Thyroid gland (tissue), 4 donors: ENCODE results near the gene RGPD8. TPM values are rescaled to one million over a fixed set of nuclear protein-coding genes. Genes with fewer than 3 reads are reported as not detected.

Experiments used
- DNase-seq, 2 donors: peaks; one replicate each; pipeline ENCODE4 v3.0.0-alpha.2; 2019
- H3K27ac ChIP-seq, 3 donors: fragments of 200-600 bp; sonication (generic); 1 replicate in 2 of 3; 2 replicates in 1 of 3; pipeline ENCODE4 v1.5.1; 2016 to 2019; ENCODE audit warnings: mild to moderate bottlenecking in 1 of 3, moderate library complexity in 1 of 3
- H3K27me3 ChIP-seq: fragments of 200-600 bp; sonication (generic); one replicate; pipeline ENCODE4 v1.5.1; 2019
- H3K36me3 ChIP-seq, 2 donors: fragments of 200-600 bp; sonication (generic); one replicate each; pipeline ENCODE4 v1.5.1; 2016 to 2019
- H3K4me1 ChIP-seq, 2 donors: fragments of 200-600 bp; sonication (generic); one replicate each; pipeline ENCODE4 v1.5.1; 2017 to 2019
- H3K4me3 ChIP-seq, 3 donors: fragments of 200-600 bp; sonication (generic); replicated peaks in 1 of 3; 1 replicate in 2 of 3; 2 replicates in 1 of 3; pipeline ENCODE4 v1.5.1; 2016; ENCODE audit warnings: mild to moderate bottlenecking in 1 of 3
- H3K9me3 ChIP-seq: fragments of 200-600 bp; sonication (generic); one replicate; pipeline ENCODE4 v1.5.1; 2017
- POLR2A ChIP-seq, 2 donors: fragments of 450-650 bp; IDR thresholded peaks; one replicate each; pipeline ENCODE4 v1.6.1; 2017; ENCODE audit warnings: antibody characterized with exemption in 2 of 2, mild to moderate bottlenecking in 2 of 2, moderate library complexity in 1 of 2
- WGBS, 2 donors: methylation state at CpG; one replicate each; pipeline ENCODE4 v1.1.5; 2017; 5-methylcytosine and 5-hydroxymethylcytosine counted together
- intact Hi-C: fragments of 100-400 bp; cut with DNase I; formaldehyde crosslinking; loops from one replicate; pipeline ENCODE4 v1.15.1; 2023
- total RNA-seq, 4 donors: library from RNA; depleted of rRNA; stranded (reverse); fragments of >200 nt; gene quantifications; one replicate each; pipeline ENCODE4 v1.2.3, GENCODE V29; 2016
- TF ChIP-seq, protein P1 (sequence below), 6 experiments: fragments of 200-600 bp in 3 of 6; fragments of 450-650 bp in 3 of 6; sonication (generic) in 3 of 6; IDR thresholded peaks; one replicate each; pipeline ENCODE4 v1.5.1; 2016 to 2019; ENCODE audit warnings: antibody characterized with exemption in 6 of 6, mild to moderate bottlenecking in 2 of 6, inconsistent platforms in 1 of 6, moderate library complexity in 1 of 6

Gene RGPD8
- total RNA-seq, 4 donors from 2014 or later = 32.2 to 55.5 (median 45.2) TPM

DNA sequence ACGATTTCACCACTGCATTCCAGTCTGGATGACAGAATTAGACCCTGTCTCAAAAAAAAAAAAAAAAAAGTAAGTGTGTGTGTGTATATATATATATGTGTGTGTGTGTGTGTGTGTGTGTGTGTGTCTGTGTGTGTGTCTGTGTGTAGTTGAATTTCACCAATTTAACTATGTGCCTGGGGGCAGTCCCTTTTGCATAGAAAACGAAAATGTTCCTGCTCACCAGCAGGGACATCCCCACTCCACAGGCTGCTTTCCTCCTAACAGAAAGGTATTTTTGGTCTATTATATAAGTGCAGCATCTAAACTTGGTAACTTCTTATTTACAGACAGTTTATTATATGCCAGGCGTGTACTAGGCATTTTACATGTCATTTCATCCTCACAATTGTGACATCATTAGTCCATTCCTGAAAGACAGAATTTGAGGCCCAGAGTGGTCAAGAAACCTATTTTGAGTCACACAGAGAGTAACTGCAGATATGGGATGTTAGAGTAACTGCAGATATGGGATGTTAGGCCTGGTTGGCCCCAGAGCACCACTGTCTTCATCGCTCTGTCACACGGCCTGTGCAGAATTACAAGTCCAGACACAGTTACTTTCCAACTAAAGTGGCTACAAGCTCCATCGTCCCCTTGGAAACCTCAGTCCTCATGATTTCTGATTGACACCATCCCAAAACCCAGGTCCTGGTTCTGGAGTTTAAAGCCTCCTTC lies 39.3 kb upstream of the RGPD8 start:
- DNase-seq = no peak
- Histone ChIP-seq H3K9me3 (no peaks in the 10 kb centered on the region), H3K4me1 (no peaks in the 10 kb centered on the region), H3K27me3 (no peaks in the 10 kb centered on the region), H3K27ac (no peak overlapping the region), H3K4me3 (no peak overlapping the region), H3K36me3 (no peaks in the 10 kb centered on the region)
- TF ChIP-seq, protein P1, sequence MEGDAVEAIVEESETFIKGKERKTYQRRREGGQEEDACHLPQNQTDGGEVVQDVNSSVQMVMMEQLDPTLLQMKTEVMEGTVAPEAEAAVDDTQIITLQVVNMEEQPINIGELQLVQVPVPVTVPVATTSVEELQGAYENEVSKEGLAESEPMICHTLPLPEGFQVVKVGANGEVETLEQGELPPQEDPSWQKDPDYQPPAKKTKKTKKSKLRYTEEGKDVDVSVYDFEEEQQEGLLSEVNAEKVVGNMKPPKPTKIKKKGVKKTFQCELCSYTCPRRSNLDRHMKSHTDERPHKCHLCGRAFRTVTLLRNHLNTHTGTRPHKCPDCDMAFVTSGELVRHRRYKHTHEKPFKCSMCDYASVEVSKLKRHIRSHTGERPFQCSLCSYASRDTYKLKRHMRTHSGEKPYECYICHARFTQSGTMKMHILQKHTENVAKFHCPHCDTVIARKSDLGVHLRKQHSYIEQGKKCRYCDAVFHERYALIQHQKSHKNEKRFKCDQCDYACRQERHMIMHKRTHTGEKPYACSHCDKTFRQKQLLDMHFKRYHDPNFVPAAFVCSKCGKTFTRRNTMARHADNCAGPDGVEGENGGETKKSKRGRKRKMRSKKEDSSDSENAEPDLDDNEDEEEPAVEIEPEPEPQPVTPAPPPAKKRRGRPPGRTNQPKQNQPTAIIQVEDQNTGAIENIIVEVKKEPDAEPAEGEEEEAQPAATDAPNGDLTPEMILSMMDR (IDR thresholded peaks at IDR 0.05) = no peak
- no peak for TF ChIP-seq POLR2A (IDR thresholded peaks at IDR 0.05)
- 91 to 95% methylated on average over 6 of the region's 6 CpGs for WGBS, 2 donors
- intact Hi-C loops = no loop called here

DNA sequence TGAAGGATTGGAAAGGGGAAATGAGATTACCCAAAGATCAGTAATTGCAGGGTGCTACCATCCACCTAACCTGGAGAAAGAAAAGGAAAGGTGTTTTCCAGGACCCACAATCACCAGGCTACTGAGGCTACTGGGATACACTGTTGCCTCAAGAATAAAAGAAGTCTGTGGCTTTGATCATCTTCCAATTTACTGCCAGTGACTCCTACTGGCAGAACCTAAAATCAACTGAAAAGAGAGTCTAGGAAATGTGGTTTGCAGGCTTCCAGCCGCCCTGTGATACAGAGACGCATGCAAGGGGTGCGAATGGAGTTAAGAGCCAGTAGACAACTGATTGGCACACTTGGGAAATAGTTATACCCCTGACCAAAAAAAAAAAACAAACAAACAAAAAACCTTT lies 31.9 kb upstream of the RGPD8 start:
- H3K9me3 ChIP-seq = no peaks in the 10 kb centered on the region
- H3K4me1 ChIP-seq = no peaks in the 10 kb centered on the region
- no peak for DNase-seq
- no peaks in the 10 kb centered on the region for H3K27me3 ChIP-seq
- WGBS, 2 donors = 72 to 78% methylated on average over 3 of the region's 3 CpGs
- intact Hi-C loops = no loop called here
- H3K4me3 ChIP-seq = no peak overlapping the region
- TF ChIP-seq, protein P1 (IDR thresholded peaks at IDR 0.05) = no peak
- no peak for TF ChIP-seq POLR2A (IDR thresholded peaks at IDR 0.05)
- H3K27ac ChIP-seq = no peak overlapping the region
- no peaks in the 10 kb centered on the region for H3K36me3 ChIP-seq

DNA sequence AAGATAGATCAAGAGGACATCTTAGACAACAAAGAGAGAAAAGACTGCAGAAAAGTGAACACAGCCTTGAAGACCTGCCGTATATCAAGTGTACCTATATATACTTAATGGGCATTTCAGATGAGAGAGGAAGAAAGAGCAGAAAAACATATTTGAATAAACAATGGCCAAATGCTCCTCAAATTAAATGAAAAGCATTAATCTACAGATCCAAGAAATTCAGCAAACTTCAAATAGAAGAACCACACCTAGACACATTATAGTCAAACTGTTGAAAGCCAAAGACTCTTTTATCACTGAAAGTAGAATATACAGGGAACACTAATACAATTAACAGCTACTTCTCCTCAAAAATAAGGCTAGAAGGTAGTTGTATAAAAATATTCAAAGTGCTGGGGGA lies 29.8 kb upstream of the RGPD8 start:
- Histone ChIP-seq H3K9me3 (no peaks in the 10 kb centered on the region), H3K27ac (no peak overlapping the region), H3K27me3 (no peaks in the 10 kb centered on the region), H3K4me1 (no peaks in the 10 kb centered on the region), H3K4me3 (no peak overlapping the region), H3K36me3 (no peaks in the 10 kb centered on the region)
- 88 to 93% methylated on average over 1 of the region's 1 CpG for WGBS, 2 donors
- intact Hi-C loops = no loop called here
- DNase-seq = no peak
- TF ChIP-seq POLR2A (IDR thresholded peaks at IDR 0.05) = no peak
- TF ChIP-seq, protein P1 (IDR thresholded peaks at IDR 0.05) = no peak

DNA sequence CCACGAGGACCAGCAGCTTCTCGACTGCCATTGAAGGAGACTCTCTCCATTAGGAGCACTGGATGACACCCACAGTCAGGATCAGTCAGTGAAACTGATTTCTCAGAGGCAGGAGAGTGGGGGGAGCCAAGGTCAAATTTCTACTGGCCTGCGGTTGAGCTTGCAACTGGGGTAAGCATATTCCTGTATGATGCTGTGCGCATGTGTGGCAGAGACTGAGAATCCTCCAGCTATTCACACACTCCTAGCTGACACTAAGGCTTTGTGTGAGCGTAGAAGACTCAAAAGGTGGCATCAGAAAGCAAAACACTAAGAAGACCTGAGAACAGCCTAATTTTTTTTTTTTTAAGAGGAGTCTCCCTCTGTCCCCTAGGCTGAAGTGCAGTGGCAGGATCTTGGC lies 28.7 kb upstream of the RGPD8 start:
- no peak overlapping the region for H3K4me3 ChIP-seq
- no peaks in the 10 kb centered on the region for H3K36me3 ChIP-seq
- 66 to 73% methylated on average over 5 of the region's 5 CpGs for WGBS, 2 donors
- intact Hi-C loops = no loop called here
- no peaks in the 10 kb centered on the region for H3K9me3 ChIP-seq
- H3K27ac ChIP-seq = no peak overlapping the region
- DNase-seq = no peak
- no peak for TF ChIP-seq POLR2A (IDR thresholded peaks at IDR 0.05)
- TF ChIP-seq, protein P1 (IDR thresholded peaks at IDR 0.05) = no peak
- no peaks in the 10 kb centered on the region for H3K4me1 ChIP-seq
- no peaks in the 10 kb centered on the region for H3K27me3 ChIP-seq

DNA sequence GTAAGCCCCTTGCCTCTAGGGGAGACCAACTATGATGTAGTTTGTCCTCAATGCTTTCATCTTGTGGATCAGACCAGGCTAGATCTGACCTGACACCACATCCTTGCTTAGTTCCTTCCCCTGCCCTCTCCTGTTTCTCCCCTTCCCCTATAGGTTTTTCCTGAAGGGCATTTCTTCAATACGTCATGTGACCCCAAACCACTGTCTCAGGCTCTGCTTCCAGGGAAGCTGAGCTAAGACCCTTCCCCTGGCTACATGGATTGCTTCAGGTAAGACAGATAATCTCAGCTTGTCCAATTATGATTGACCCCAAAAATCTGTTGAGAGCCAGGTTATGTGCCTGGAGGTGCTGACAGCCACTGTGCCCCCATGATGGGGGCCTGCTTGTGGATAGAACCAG lies 25.9 kb upstream of the RGPD8 start:
- Histone ChIP-seq H3K27ac (no peak overlapping the region), H3K4me1 (no peaks in the 10 kb centered on the region), H3K9me3 (no peaks in the 10 kb centered on the region), H3K27me3 (no peaks in the 10 kb centered on the region), H3K4me3 (no peak overlapping the region), H3K36me3 (no peaks in the 10 kb centered on the region)
- intact Hi-C loops = no loop called here
- DNase-seq = no peak
- TF ChIP-seq, protein P1 (IDR thresholded peaks at IDR 0.05) = no peak
- no peak for TF ChIP-seq POLR2A (IDR thresholded peaks at IDR 0.05)
- whole genome bisulfite sequencing, 2 donors = 95 to 100% methylated on average over 1 of the region's 1 CpG
